HG03571 (cell line): Measurements from ENCODE around the gene NKAIN1.
"Not testable (repeated sequence)": the region's sequence is repeated elsewhere in the genome, so short reads cannot be mapped to it uniquely, and the experiment has no call there.

ENCODE experiments used
- ATAC-seq: cut with Tn5 transposase; IDR thresholded peaks from one replicate; pipeline ENCODE4 v1.9.1; 2021; ENCODE audit not compliant: unreplicated experiment

Gene NKAIN1

GRCh38 chr1:31154632-31155215 lies 85.0 kb downstream of the NKAIN1 start:
- no peak for ATAC-seq

DNA sequence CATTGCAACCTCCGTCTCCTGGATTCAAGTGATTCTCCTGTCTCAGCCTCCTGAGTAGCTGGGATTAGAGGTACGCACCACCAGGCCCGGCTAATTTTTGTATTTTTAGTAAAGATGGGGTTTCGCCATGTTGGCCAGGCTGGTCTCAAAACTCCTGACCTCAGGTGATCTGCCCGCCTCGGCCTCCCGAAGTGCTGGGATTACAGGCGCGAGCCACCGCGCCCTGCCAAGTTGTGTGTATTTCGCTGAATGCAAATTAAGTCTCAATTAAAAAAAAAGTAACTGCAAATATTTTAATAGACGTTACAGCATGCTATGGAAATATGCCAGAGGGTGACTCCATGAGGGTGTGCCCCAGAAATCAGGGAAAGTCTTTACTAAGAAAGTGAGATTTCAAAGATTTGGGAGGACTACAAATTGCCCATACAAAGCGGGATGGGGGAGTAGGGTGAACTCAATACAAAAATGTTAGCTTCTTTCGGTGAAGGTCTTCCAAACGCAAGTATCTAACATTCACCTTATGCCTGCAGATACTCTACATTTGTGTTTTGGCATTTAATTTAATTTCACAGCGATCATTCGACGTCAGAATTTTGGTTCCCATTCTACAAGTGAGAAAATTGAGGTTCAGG lies 85.6 kb downstream of the NKAIN1 start:
- ATAC-seq: no peak

- ATAC-seq: no peak
These were observed 86.3 kb downstream of the NKAIN1 start for GRCh38 chr1:31153423-31153822.

GRCh38 chr1:31152181-31152795 lies 87.4 kb downstream of the NKAIN1 start:
- no peak for ATAC-seq

DNA sequence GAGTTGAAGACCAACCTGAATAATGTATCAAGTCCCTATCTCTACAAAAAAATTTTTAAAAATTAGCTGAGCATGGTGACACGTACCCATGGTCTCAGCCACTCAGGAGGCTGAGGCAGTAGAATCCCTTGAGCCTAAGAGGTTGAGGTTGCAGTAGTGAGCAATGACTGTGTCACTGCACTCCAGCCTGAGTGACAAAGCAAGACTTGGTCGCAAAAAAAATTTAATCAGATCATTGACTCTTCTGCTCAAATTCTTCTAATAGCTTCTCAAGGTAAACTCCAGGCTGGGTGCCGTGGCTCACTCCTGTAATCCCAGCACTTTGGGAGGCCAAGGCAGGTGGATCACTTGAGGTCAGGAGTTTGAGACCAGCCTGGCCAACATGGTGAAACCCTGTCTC lies 88.3 kb downstream of the NKAIN1 start:
- no peak for ATAC-seq

DNA sequence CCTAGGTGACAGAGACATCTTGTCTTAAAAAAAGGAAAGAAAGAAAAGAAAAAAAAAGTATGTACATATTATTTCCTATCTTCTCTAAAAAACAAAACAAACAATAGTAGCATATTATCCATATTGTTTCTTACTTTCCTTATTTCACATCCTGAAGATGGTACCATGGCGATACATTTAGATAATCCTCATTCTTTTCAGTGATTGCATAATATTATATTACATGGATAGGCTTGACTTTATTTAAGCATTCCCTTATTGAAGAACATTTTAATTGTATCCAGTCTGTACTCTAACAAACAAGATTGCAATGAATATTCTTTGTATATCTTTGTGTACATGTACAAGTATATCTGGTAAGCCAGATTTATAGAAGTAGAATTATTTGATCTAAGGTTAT lies 91.3 kb downstream of the NKAIN1 start:
- no peak for ATAC-seq

DNA sequence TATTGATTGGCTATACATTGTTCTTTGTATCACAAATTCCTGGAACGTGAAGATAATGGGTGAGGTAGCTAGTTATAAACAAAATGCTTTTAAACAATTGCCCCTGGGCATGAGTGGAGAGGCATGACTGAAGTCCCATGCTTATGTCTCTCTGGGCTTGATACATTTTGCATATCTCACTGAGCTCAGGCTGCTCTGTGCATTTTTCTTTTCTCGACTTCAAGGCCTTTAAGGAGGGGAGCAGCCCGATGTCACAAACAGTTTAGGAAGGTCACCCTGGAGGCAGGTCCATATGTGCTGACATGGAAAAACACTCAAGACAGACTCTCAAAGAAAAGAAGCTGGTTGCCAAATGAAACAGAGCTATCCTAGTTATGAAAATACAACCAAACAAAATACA lies 94.0 kb downstream of the NKAIN1 start:
- ATAC-seq: no peak

DNA sequence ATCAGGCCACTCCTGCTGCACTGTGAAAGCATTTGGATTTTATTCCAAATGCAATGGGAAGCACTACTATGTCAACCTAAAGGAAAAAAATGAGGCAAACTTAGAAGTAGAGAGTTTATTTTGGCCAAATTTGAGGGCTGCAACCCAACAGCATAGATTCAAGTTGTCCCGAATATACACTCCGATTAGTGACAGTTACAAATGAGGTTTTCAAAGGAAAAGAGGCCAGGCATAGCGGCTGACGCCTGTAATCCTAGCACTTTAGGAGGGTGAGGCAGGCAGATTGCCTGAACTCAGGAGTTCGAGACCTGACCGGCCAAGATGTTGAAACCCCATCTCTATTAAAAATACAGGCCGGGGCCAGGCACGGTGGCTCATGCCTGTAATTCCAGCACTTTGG lies 95.2 kb downstream of the NKAIN1 start:
- ATAC-seq: no peak

DNA sequence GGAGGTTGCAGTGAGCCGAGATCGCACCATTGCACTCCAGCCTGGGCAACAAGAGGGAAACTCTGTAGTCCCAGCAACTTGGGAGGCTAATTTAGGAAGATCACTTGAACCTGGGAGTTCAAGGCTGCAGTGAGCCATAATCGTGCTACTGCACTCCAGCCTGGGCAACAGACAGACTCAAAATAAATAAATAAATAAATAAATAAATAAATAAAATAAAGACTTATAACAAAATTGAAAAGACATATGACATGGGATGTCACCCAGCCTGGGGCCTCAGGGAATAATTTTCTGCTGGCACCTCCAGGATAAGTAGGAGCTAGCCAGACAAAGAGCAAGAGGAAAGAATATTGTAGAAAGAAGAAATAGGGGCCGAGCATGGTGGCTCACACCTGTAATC lies 96.2 kb downstream of the NKAIN1 start:
- no peak for ATAC-seq

DNA sequence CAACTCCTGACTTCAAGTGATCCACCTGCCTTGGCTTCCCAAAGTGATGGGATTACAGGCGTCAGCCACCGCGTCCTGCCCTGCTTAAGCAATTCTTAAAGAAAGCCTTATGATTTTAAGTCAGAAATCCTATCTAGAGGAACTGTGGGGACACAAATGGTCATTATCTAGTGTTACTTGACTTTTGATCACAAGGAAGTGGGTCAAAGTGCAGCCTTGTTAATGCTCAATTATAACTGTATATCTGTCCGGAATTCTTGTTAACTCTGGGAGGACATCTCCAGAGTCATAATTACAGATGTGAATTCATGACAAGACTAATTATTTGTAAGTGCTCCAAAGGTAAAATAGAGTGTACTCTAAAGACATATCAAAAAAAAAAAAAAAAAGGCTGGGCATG lies 97.3 kb downstream of the NKAIN1 start:
- no peak for ATAC-seq

- ATAC-seq: no peak
These were observed 99.4 kb downstream of the NKAIN1 start for GRCh38 chr1:31140299-31140698.

DNA sequence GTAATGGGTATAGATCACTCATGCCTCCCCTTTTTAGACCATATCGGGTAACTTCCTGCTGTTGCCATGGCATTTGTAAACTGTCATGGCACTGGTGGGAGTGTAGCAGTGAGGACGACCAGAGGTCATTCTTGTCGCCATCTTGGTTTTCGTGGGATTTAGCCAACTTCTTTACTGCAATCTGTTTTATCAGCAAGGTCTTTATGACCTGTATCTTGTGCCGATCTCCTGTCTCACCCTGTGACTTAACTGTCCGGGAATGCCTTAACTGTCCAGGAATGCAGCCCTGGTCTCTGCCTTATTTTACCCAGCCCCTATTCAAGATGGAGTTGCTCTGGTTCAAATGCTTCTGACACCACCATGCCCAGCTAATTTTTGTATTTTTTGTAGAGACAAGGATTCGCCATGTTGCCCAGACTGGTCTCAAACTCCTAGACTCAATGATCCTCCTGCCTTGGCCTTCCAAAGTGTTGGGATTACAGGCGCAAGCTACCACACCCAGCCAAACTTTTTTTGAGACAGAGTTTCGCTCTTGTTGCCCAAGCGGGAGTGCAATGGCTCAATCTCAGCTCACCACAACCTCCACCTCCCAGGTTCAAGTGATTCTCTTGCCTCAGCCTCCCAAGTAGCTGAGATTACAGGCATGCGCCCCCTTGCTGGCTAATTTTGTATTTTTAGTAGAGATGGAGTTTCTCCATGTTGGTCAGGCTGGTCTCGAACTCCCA lies 100.7 kb downstream of the NKAIN1 start:
- not testable (repeated sequence) for ATAC-seq

GRCh38 chr1:31137873-31138272 lies 101.8 kb downstream of the NKAIN1 start:
- ATAC-seq: not testable (repeated sequence)

- no peak for ATAC-seq
These were observed 103.6 kb downstream of the NKAIN1 start for GRCh38 chr1:31135973-31136600.

GRCh38 chr1:31133368-31133767 lies 106.3 kb downstream of the NKAIN1 start:
- no peak for ATAC-seq
